SU-DHL-6 (cell line): ENCODE data around the gene CRYAA.

Source experiments
- H2AFZ ChIP-seq: fragments of 200-600 bp; sonication (generic); 2 replicates; pipeline ENCODE4 v1.6.1; 2014; ENCODE audit warnings: low read depth, mild to moderate bottlenecking, moderate library complexity, mixed read lengths, antibody characterized with exemption, low read length; ENCODE audit not compliant: severe bottlenecking
- H3F3A ChIP-seq: fragments of 200-600 bp; shearing (Covaris generic); 2 replicates; pipeline ENCODE4 v1.6.0; 2016; ENCODE audit warnings: antibody characterized with exemption, mild to moderate bottlenecking; ENCODE audit not compliant: insufficient read depth
- H3K27ac ChIP-seq: fragments of 200-600 bp; sonication (generic); 2 replicates; pipeline ENCODE4 v1.5.1; 2016; ENCODE audit warnings: low read depth, mild to moderate bottlenecking, low read length, moderate library complexity, mixed read lengths
- H3K27me3 ChIP-seq: fragments of 200-600 bp; sonication (generic), shearing (Covaris generic); 2 replicates; pipeline ENCODE4 v1.6.0; 2014; ENCODE audit warnings: mild to moderate bottlenecking, low read length
- H3K36me3 ChIP-seq: fragments of 200-600 bp; sonication (generic); 2 replicates; pipeline ENCODE4 v1.6.1; 2014; ENCODE audit warnings: mild to moderate bottlenecking, low read length, mixed read lengths
- H3K4me2 ChIP-seq: fragments of 300-600, 200-600 bp; shearing (Covaris generic), sonication (generic); 2 replicates; pipeline ENCODE4 v1.6.0; 2014; ENCODE audit warnings: low read length, low read depth, mild to moderate bottlenecking; ENCODE audit not compliant: poor library complexity, severe bottlenecking
- H3K4me3 ChIP-seq: fragments of 200-600 bp; sonication (generic); 2 replicates; pipeline ENCODE4 v1.5.1; 2014; ENCODE audit warnings: antibody characterized with exemption, low read length, mild to moderate bottlenecking, mixed read lengths; ENCODE audit not compliant: insufficient read depth, poor library complexity, severe bottlenecking
- H3K79me2 ChIP-seq: fragments of 200-600 bp; sonication (generic); 2 replicates; pipeline ENCODE4 v1.6.1; 2014; ENCODE audit warnings: mild to moderate bottlenecking, low read length, moderate library complexity; ENCODE audit not compliant: insufficient read depth
- H3K9ac ChIP-seq: fragments of 200-600 bp; sonication (generic); 2 replicates; pipeline ENCODE4 v1.7.0; 2014; ENCODE audit warnings: mild to moderate bottlenecking, low read length
- H3K9me2 ChIP-seq: fragments of 200-600 bp; sonication (generic); replicated peaks from 2 replicates; pipeline ENCODE4 v1.6.1; 2014; ENCODE audit warnings: low read length; ENCODE audit not compliant: insufficient read depth
- H3K9me3 ChIP-seq: fragments of 200-600 bp; sonication (generic); 2 replicates; pipeline ENCODE4 v1.6.1; 2014; ENCODE audit warnings: low read length, mixed read lengths; ENCODE audit not compliant: insufficient read depth
- H4K20me1 ChIP-seq: fragments of 200-600 bp; sonication (generic); 2 replicates; pipeline ENCODE4 v1.6.1; 2014; ENCODE audit warnings: low read depth, mild to moderate bottlenecking, antibody characterized with exemption, low read length, moderate library complexity, mixed read lengths
- EZH2phosphoT487 ChIP-seq: fragments of 200-600 bp; sonication (generic), shearing (Covaris generic); conservative IDR thresholded peaks from 2 replicates; pipeline ENCODE4 v1.6.1; 2018; ENCODE audit warnings: mild to moderate bottlenecking, antibody characterized with exemption, low read length, moderate library complexity, mixed read lengths
- TF ChIP-seq, protein P1 (sequence below): fragments of 200-600 bp; sonication (generic); IDR thresholded peaks from one replicate; pipeline ENCODE4 v1.5.1; 2017; ENCODE audit warnings: antibody characterized with exemption, mild to moderate bottlenecking, low read length, moderate library complexity; ENCODE audit not compliant: insufficient read depth, poor library complexity, severe bottlenecking

CRYAA gene

DNA sequence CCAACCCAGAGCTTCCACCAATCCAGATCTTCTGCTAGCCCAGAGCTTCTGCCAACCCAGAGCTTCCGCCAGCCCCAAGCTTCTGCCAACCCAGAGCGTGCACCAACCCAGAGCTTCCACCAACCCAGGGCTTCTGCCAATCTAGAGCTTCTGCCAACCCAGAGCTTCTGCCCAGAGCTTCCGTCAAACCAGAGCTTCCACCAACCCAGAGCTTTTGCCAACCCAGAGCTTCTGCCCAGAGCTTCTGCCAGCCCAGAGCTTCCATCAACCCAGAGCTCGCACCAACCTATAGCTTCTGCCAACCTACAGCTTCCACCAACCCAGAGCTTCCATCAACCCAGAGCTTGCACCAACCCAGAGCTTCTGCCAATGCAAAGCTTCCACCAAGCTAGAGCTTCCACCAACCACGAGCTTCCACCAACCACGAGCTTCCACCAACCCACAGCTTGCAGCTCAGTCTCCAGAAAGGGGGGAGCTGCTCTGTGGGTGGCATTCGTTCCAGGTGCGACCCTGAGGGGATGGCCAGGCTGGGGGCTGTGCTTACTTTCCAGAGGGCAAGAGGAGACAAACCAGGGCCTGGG lies 23.8 kb downstream of the CRYAA start:
- no peaks in the 10 kb centered on the region for H3K9me3 ChIP-seq
- no peaks in the 10 kb centered on the region for H3F3A ChIP-seq
- no peaks in the 10 kb centered on the region for H3K36me3 ChIP-seq
- H3K79me2 ChIP-seq: no peaks in the 10 kb centered on the region
- no peak overlapping the region for H3K4me2 ChIP-seq
- no peaks in the 10 kb centered on the region for H3K27me3 ChIP-seq
- no peaks in the 10 kb centered on the region for H3K9me2 ChIP-seq
- TF ChIP-seq, protein P1, sequence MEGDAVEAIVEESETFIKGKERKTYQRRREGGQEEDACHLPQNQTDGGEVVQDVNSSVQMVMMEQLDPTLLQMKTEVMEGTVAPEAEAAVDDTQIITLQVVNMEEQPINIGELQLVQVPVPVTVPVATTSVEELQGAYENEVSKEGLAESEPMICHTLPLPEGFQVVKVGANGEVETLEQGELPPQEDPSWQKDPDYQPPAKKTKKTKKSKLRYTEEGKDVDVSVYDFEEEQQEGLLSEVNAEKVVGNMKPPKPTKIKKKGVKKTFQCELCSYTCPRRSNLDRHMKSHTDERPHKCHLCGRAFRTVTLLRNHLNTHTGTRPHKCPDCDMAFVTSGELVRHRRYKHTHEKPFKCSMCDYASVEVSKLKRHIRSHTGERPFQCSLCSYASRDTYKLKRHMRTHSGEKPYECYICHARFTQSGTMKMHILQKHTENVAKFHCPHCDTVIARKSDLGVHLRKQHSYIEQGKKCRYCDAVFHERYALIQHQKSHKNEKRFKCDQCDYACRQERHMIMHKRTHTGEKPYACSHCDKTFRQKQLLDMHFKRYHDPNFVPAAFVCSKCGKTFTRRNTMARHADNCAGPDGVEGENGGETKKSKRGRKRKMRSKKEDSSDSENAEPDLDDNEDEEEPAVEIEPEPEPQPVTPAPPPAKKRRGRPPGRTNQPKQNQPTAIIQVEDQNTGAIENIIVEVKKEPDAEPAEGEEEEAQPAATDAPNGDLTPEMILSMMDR: no peak
- TF ChIP-seq EZH2phosphoT487: no peak
- no peak overlapping the region for H3K27ac ChIP-seq
- H3K9ac ChIP-seq: no peak overlapping the region
- no peaks in the 10 kb centered on the region for H4K20me1 ChIP-seq
- H2AFZ ChIP-seq: no peak overlapping the region
- no peak overlapping the region for H3K4me3 ChIP-seq

DNA sequence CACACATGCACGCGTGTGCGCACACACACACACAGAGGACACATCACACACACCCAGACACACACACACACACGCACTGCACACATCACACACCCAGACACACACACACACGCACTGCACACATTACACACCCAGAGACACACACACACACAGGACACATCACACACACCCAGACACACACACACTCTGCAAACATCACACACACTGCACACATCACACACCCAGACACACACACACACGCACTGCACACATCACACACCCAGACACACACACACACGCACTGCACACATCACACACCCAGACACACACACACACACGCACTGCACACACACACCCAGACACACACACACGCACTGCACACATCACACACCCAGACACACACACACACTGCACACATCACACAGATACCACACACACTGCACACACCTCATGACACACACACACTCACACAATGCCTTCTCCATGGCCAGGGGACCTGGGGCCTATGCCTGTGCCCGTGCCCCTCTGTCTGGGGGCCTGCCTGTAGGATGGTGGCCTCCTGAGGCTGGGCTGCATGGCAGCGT lies 24.4 kb downstream of the CRYAA start:
- H3F3A ChIP-seq: no peaks in the 10 kb centered on the region
- no peaks in the 10 kb centered on the region for H3K27me3 ChIP-seq
- H3K79me2 ChIP-seq: no peaks in the 10 kb centered on the region
- no peak overlapping the region for H3K27ac ChIP-seq
- no peak for TF ChIP-seq EZH2phosphoT487
- H3K9ac ChIP-seq: no peak overlapping the region
- no peak overlapping the region for H2AFZ ChIP-seq
- no peaks in the 10 kb centered on the region for H3K36me3 ChIP-seq
- H3K9me3 ChIP-seq: no peaks in the 10 kb centered on the region
- no peaks in the 10 kb centered on the region for H4K20me1 ChIP-seq
- H3K4me2 ChIP-seq: no peak overlapping the region
- no peaks in the 10 kb centered on the region for H3K9me2 ChIP-seq
- no peak overlapping the region for H3K4me3 ChIP-seq

DNA sequence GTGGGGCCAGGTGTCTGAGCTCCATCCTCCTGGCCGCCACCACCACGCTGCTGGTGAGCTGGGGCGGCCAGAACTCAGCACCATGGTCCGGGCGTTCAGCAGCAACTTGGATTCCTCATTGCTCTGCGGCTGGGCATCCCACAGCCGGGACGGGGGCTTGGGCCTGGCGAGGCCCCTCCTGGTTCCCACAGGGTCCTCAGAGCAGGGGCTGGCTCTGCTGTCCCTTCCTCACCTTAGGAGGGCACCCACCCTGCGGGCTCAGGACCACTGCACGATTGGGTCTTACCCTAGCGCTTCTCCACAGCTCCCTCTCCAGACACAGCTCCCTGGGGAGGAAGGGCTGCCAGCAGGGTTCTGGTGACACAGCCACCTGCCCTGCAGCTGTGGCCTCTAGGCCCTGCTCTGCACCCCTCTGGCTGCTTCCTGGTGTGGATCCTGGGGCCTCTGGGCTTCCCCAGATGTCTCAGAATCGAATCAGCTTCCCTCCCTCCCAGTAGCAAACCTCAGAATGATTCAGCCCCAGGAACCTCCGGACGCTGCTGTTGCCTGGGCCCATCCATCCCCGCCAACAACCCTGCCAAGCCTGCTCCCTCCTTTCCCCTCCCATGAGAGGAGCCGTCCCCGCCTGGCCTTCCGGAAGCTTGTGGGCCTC lies 25.0 kb downstream of the CRYAA start:
- no peaks in the 10 kb centered on the region for H3K9me2 ChIP-seq

More for the DNA sequence above, 25.0 kb downstream of the CRYAA start:
- TF ChIP-seq EZH2phosphoT487: no peak
- TF ChIP-seq, protein P1: no peak
- H4K20me1 ChIP-seq: no peaks in the 10 kb centered on the region
- H3F3A ChIP-seq: no peaks in the 10 kb centered on the region
- no peak overlapping the region for H3K4me3 ChIP-seq
- no peaks in the 10 kb centered on the region for H3K79me2 ChIP-seq
- H2AFZ ChIP-seq: no peak overlapping the region
- H3K9me3 ChIP-seq: no peaks in the 10 kb centered on the region
- H3K9ac ChIP-seq: no peak overlapping the region
- H3K27ac ChIP-seq: no peak overlapping the region
- no peaks in the 10 kb centered on the region for H3K27me3 ChIP-seq
- no peak overlapping the region for H3K4me2 ChIP-seq
- no peaks in the 10 kb centered on the region for H3K36me3 ChIP-seq
